A549 (cell line): Measurements from ENCODE around the gene OR10H2. TPM values are rescaled to one million over a fixed set of nuclear protein-coding genes. Genes with fewer than 3 reads are reported as not detected.

Source experiments
- ATAC-seq, 2 experiments: fragments of 200-7000 bp in 1 of 2; fragments of >200 bp in 1 of 2; cut with Nextera tagmentation in 1 of 2; cut with Tn5 transposase in 1 of 2; 3 replicates each; pipeline versions ENCODE4 v1.8.0 to v1.9.1; 2018 to 2020; ENCODE audit warnings: mild to moderate bottlenecking in 1 of 2, moderate library complexity in 1 of 2
- CTCF ChIA-PET: fragments of 300-600 bp; sonication (Branson Sonifier 250); formaldehyde crosslinking; extraction: SDS; loops from one replicate; lab custom pipeline; 2021; ENCODE audit warnings: antibody characterized with exemption, inconsistent platforms; lab: Yijun Ruan, JAX
- POLR2A ChIA-PET: fragments of 350-600 bp; formaldehyde crosslinking; extraction: SDS; loops from one replicate; lab custom pipeline; 2021; ENCODE audit warnings: antibody characterized with exemption, inconsistent platforms; lab: Yijun Ruan, JAX
- DNase-seq, 2 experiments: peaks; one replicate each; pipeline versions ENCODE4 v3.0.0 to v3.0.0-alpha.2; 2011 to 2016; ENCODE audit warnings: low read depth in 1 of 2, low spot score in 1 of 2
- FAIRE-seq: peaks from 2 replicates; lab custom pipeline; 2011; peaks lifted over from hg19 to GRCh38; lab: Jason Lieb, UNC
- H3K27ac ChIP-seq, 2 experiments: fragments of >200 bp; sonication (Bioruptor Twin); formaldehyde crosslinking; 3 replicates each; pipeline ENCODE4 v1.5.1; 2016 to 2017
- H3K4me1 ChIP-seq: fragments of >200 bp; sonication (Bioruptor Twin); formaldehyde crosslinking; 3 replicates; pipeline ENCODE4 v1.6.1; 2016
- H3K4me2 ChIP-seq: fragments of >200 bp; sonication (Bioruptor Twin); formaldehyde crosslinking; 3 replicates; pipeline ENCODE4 v1.6.1; 2016
- H3K4me3 ChIP-seq: fragments of >200 bp; sonication (Bioruptor Twin); formaldehyde crosslinking; 3 replicates; pipeline ENCODE4 v1.5.1; 2016
- H3K9me3 ChIP-seq: fragments of >200 bp; sonication (Bioruptor Twin); formaldehyde crosslinking; 3 replicates; pipeline ENCODE4 v1.6.1; 2016
- ATOH8 ChIP-seq: fragments of 250-450 bp; sonication (Bioruptor Pico); IDR thresholded peaks from 2 replicates; pipeline ENCODE4 v1.5.0; 2020; ENCODE audit warnings: low read depth, mild to moderate bottlenecking, moderate library complexity
- BCL3 ChIP-seq: fragments of >200 bp; sonication (Bioruptor Twin); formaldehyde crosslinking; IDR thresholded peaks from 3 replicates; pipeline ENCODE4 v1.6.1; 2016
- BHLHE40 ChIP-seq: IDR thresholded peaks from 2 replicates; pipeline ENCODE4 v1.6.1; 2012; ENCODE audit warnings: low read depth, low read length, inconsistent platforms
- CBX2 ChIP-seq: fragments of 200-600 bp; sonication (generic); IDR thresholded peaks from 2 replicates; pipeline ENCODE4 v1.6.1; 2016; ENCODE audit warnings: low read depth, mild to moderate bottlenecking, borderline replicate concordance
- CBX8 ChIP-seq: fragments of 200-600 bp; sonication (generic); IDR thresholded peaks from 2 replicates; pipeline ENCODE4 v1.6.1; 2016
- CHD4 ChIP-seq: fragments of 200-600 bp; sonication (generic); IDR thresholded peaks from 2 replicates; pipeline ENCODE4 v1.6.1; 2016; ENCODE audit warnings: antibody characterized with exemption, mild to moderate bottlenecking, borderline replicate concordance
- CTCF ChIP-seq: fragments of >200 bp; sonication (Bioruptor Twin); formaldehyde crosslinking; IDR thresholded peaks from 3 replicates; pipeline ENCODE4 v1.5.1; 2016
- E2F6 ChIP-seq: IDR thresholded peaks from 2 replicates; pipeline ENCODE4 v1.6.1; 2012; ENCODE audit warnings: low read depth, borderline replicate concordance
- ESRRA ChIP-seq: fragments of 150-350 bp; IDR thresholded peaks from 2 replicates; pipeline ENCODE4 v1.6.1; 2014; ENCODE audit warnings: mild to moderate bottlenecking, low read length, borderline replicate concordance
- FOSL2 ChIP-seq, 2 experiments: fragments of 450-650 bp in 1 of 2; fragments of >200 bp in 1 of 2; sonication (Bioruptor Twin) in 1 of 2; formaldehyde crosslinking; IDR thresholded peaks; 2 replicates each; pipeline versions ENCODE4 v1.5.0 to v1.6.1; 2016 to 2020; ENCODE audit warnings: mild to moderate bottlenecking in 1 of 2, moderate library complexity in 1 of 2
- GATA3 ChIP-seq: IDR thresholded peaks from 2 replicates; pipeline ENCODE4 v1.6.1; 2012; ENCODE audit warnings: borderline replicate concordance
- HDAC2 ChIP-seq: fragments of 200-600 bp; sonication (generic); IDR thresholded peaks from 2 replicates; pipeline ENCODE4 v1.6.1; 2016
- HES2 ChIP-seq: fragments of >200 bp; sonication (Bioruptor Twin); formaldehyde crosslinking; IDR thresholded peaks from 2 replicates; pipeline ENCODE4 v1.6.1; 2016
- HOXA7 ChIP-seq: fragments of 250-450 bp; sonication (Bioruptor Pico); IDR thresholded peaks from 2 replicates; pipeline ENCODE4 v1.5.0; 2020; ENCODE audit warnings: mild to moderate bottlenecking, moderate library complexity
- HOXB13 ChIP-seq: fragments of 250-450 bp; sonication (Bioruptor Pico); IDR thresholded peaks from 2 replicates; pipeline ENCODE4 v1.5.0; 2020; ENCODE audit warnings: low read depth, mild to moderate bottlenecking, moderate library complexity
- HOXB5 ChIP-seq: fragments of 250-450 bp; sonication (Bioruptor Pico); IDR thresholded peaks from 2 replicates; pipeline ENCODE4 v1.5.0; 2020; ENCODE audit warnings: mild to moderate bottlenecking, moderate library complexity
- KDM1A ChIP-seq: fragments of 200-600 bp; sonication (generic); IDR thresholded peaks from 2 replicates; pipeline ENCODE4 v1.6.1; 2016; ENCODE audit warnings: low read depth, mild to moderate bottlenecking
- MAX ChIP-seq: IDR thresholded peaks from 2 replicates; pipeline ENCODE4 v1.6.1; 2012
- MAZ ChIP-seq: fragments of 150-350 bp; IDR thresholded peaks from 2 replicates; pipeline ENCODE4 v1.6.1; 2014; ENCODE audit warnings: antibody characterized with exemption, low read depth, low read length, borderline replicate concordance
- MYC ChIP-seq: IDR thresholded peaks from 2 replicates; pipeline ENCODE4 v1.6.1; 2012; ENCODE audit warnings: mild to moderate bottlenecking, inconsistent platforms, low read length, improper control_type of control experiment, borderline replicate concordance
- POLR2A ChIP-seq: IDR thresholded peaks from 2 replicates; pipeline ENCODE4 v1.6.1; 2012; ENCODE audit warnings: mild to moderate bottlenecking, low read length
- POLR2AphosphoS2 ChIP-seq: conservative IDR thresholded peaks from 2 replicates; pipeline ENCODE4 v1.6.1; 2012; ENCODE audit warnings: low read length, improper control_type of control experiment, inconsistent platforms
- RAD21 ChIP-seq, 2 experiments: fragments of >200 bp in 1 of 2; sonication (Bioruptor Twin) in 1 of 2; formaldehyde crosslinking in 1 of 2; IDR thresholded peaks in 1 of 2; conservative IDR thresholded peaks in 1 of 2; 2 replicates in 1 of 2; 3 replicates in 1 of 2; pipeline ENCODE4 v1.6.1; 2012 to 2018; ENCODE audit warnings: inconsistent platforms in 1 of 2
- RARB ChIP-seq: fragments of 250-450 bp; sonication (Bioruptor Pico); IDR thresholded peaks from 2 replicates; pipeline ENCODE4 v1.8.0; 2021; ENCODE audit warnings: mild to moderate bottlenecking, moderate library complexity
- RCOR1 ChIP-seq: fragments of 150-350 bp; IDR thresholded peaks from 2 replicates; pipeline ENCODE4 v1.6.1; 2014; ENCODE audit warnings: antibody characterized with exemption, low read length, low read depth
- SMC3 ChIP-seq: fragments of >200 bp; sonication (Bioruptor Twin); formaldehyde crosslinking; IDR thresholded peaks from 3 replicates; pipeline ENCODE4 v1.6.1; 2018; ENCODE audit warnings: inconsistent platforms
- SREBF2 ChIP-seq: fragments of 450-650 bp; IDR thresholded peaks from 2 replicates; pipeline ENCODE4 v1.6.1; 2014; ENCODE audit warnings: mild to moderate bottlenecking, moderate library complexity
- TFCP2L1 ChIP-seq: fragments of 250-450 bp; sonication (Bioruptor Pico); IDR thresholded peaks from 2 replicates; pipeline ENCODE4 v1.5.0; 2021; ENCODE audit warnings: mild to moderate bottlenecking
- TP53 ChIP-seq: fragments of 250-450 bp; sonication (Bioruptor Pico); IDR thresholded peaks from 2 replicates; pipeline ENCODE4 v1.5.0; 2021; ENCODE audit warnings: mild to moderate bottlenecking, moderate library complexity
- USF2 ChIP-seq: fragments of 450-650 bp; IDR thresholded peaks from 2 replicates; pipeline ENCODE4 v1.6.1; 2014; ENCODE audit warnings: antibody characterized with exemption
- ZC3H11A ChIP-seq: fragments of 450-650 bp; IDR thresholded peaks from 2 replicates; pipeline ENCODE4 v1.6.1; 2014; ENCODE audit warnings: antibody characterized with exemption, mild to moderate bottlenecking
- WGBS: methylation state at CpG from one replicate; pipeline ENCODE4 v1.1.6; 2017; ENCODE audit errors: missing lambda C conversion rate; 5-methylcytosine and 5-hydroxymethylcytosine counted together
- polyA plus RNA-seq, 4 experiments: library from polyadenylated mRNA; depleted of rRNA in 3 of 4; stranded (reverse); fragments of >200 nt; fragmentation: RNase III in 1 of 4; extraction: RNeasy Plus Mini Kit Qiagen cat#74134 plus additional on column Dnase treatment in 1 of 4; gene quantifications; 2 replicates in 3 of 4; 3 replicates in 1 of 4; pipeline ENCODE4 v1.2.3, GENCODE V29; 2011 to 2017

Gene OR10H2
- polyA plus RNA-seq, 2 of the 4 experiments (the other 2 are of a cell fraction), result not detected

GRCh38 chr19:15732388-15732787 is 4.6 kb downstream of the OR10H2 start:
- H3K27ac ChIP-seq, result no peak overlapping the region
- WGBS, result no CpG with 5 or more reads among the region's 1 CpG
- no peak overlapping the region for H3K4me2 ChIP-seq
- TF ChIP-seq ESRRA (no peak), HOXA7 (CRISPR knock-in tag) (no peak), HES2 (no peak), RARB (CRISPR knock-in tag) (no peak), HDAC2 (no peak), HOXB5 (CRISPR knock-in tag) (no peak), BHLHE40 (no peak), KDM1A (no peak), E2F6 (no peak), MAZ (no peak), POLR2AphosphoS2 (no peak), SMC3 (no peak), MAX (no peak), TFCP2L1 (CRISPR knock-in tag) (no peak), CTCF (no peak), USF2 (no peak), CBX2 (no peak), POLR2A (no peak), HOXB13 (CRISPR knock-in tag) (no peak)
- TF ChIP-seq, all 56 proteins: peak for 0
- Histone ChIP-seq H3K4me3 (no peak overlapping the region), H3K9me3 (no peaks in the 10 kb centered on the region), H3K4me1 (no peaks in the 10 kb centered on the region)
- POLR2A ChIA-PET, result no interaction called here
- FAIRE-seq, result no peak
- CTCF ChIA-PET, result no interaction called here
- ATAC-seq, result no peak
- no peak for DNase-seq

GRCh38 chr19:15733895-15734294 is 6.1 kb downstream of the OR10H2 start:
- DNase-seq, result no peak
- POLR2A ChIA-PET, result no interaction called here
- no peak for FAIRE-seq
- no peak overlapping the region for H3K4me2 ChIP-seq
- H3K9me3 ChIP-seq, result no peaks in the 10 kb centered on the region
- no peak for ATAC-seq
- 24% methylated on average over 6 of the region's 6 CpGs for WGBS
- no peaks in the 10 kb centered on the region for H3K4me1 ChIP-seq
- CTCF ChIA-PET, result no interaction called here
- TF ChIP-seq HOXB13 (CRISPR knock-in tag) (no peak), SREBF2 (no peak), TP53 (CRISPR knock-in tag) (no peak), BCL3 (no peak), HOXB5 (CRISPR knock-in tag) (no peak), KDM1A (no peak), MYC (no peak), ZC3H11A (no peak), GATA3 (no peak), ATOH8 (CRISPR knock-in tag) (no peak), FOSL2 (IDR thresholded peaks at IDR 0.05) (no peak), FOSL2 (CRISPR knock-in tag; IDR thresholded peaks at IDR 0.05) (no peak), CBX8 (no peak), RCOR1 (no peak), HDAC2 (no peak), CHD4 (no peak), RAD21 (conservative IDR thresholded peaks at IDR 0.05 in 1 of 2, IDR thresholded peaks at IDR 0.05 in 1 of 2) (no peak)
- no peak overlapping the region for H3K4me3 ChIP-seq
- no peak overlapping the region for H3K27ac ChIP-seq
